K562 (cell line): ENCODE results near the gene C19orf85. TPM values are rescaled to one million over a fixed set of nuclear protein-coding genes. Genes with fewer than 3 reads are reported as not detected.

Source experiments
- BCOR ChIP-seq: fragments of 450-650 bp; IDR thresholded peaks from 2 replicates; pipeline ENCODE4 v1.6.1; 2016
- CBX3 ChIP-seq, 2 experiments: IDR thresholded peaks; 1 replicate in 1 of 2; 2 replicates in 1 of 2; pipeline ENCODE4 v1.6.1; 2012; ENCODE audit warnings: inconsistent platforms in 2 of 2, low read length in 2 of 2, borderline replicate concordance in 1 of 2, control low read depth in 1 of 2
- FOXA3 ChIP-seq, 2 experiments: fragments of 450-650 bp in 1 of 2; sonication (generic) in 1 of 2; formaldehyde crosslinking; IDR thresholded peaks in 1 of 2; conservative IDR thresholded peaks in 1 of 2; 2 replicates each; pipeline versions ENCODE4 v1.4.0 to v1.8.0; 2020 to 2022; ENCODE audit warnings: mild to moderate bottlenecking in 2 of 2, missing genetic modification reagents in 1 of 2
- GATA2 ChIP-seq: sonication (generic); formaldehyde crosslinking; IDR thresholded peaks from 2 replicates; pipeline ENCODE4 v1.4.0; 2020; ENCODE audit warnings: mild to moderate bottlenecking, missing genetic modification reagents
- HDGF ChIP-seq: fragments of 450-650 bp; IDR thresholded peaks from 2 replicates; pipeline ENCODE4 v1.6.1; 2016
- HMG20A ChIP-seq: fragments of 450-650 bp; formaldehyde crosslinking; conservative IDR thresholded peaks from 2 replicates; pipeline ENCODE4 v1.4.0; 2020; ENCODE audit warnings: mild to moderate bottlenecking, mixed read lengths
- L3MBTL2 ChIP-seq: fragments of 450-650 bp; IDR thresholded peaks from 2 replicates; pipeline ENCODE4 v1.6.1; 2016; ENCODE audit warnings: mild to moderate bottlenecking, moderate library complexity
- MGA ChIP-seq: fragments of 450-650 bp; IDR thresholded peaks from 2 replicates; pipeline ENCODE4 v1.6.1; 2016; ENCODE audit warnings: mild to moderate bottlenecking, moderate library complexity
- ZNF3 ChIP-seq: fragments of 250-450 bp; sonication (Bioruptor Pico); IDR thresholded peaks from 2 replicates; pipeline ENCODE4 v1.5.0; 2021; ENCODE audit warnings: mild to moderate bottlenecking, moderate library complexity
- ZNF584 ChIP-seq: fragments of 200-800 bp; sonication (Bioruptor generic); IDR thresholded peaks from 2 replicates; pipeline ENCODE4 v1.6.1; 2016; ENCODE audit warnings: low read depth, mild to moderate bottlenecking, missing genetic modification characterization, missing compliant biosample characterization
- ZNF766 ChIP-seq: fragments of 200-800 bp; sonication (Bioruptor generic); conservative IDR thresholded peaks from 2 replicates; pipeline ENCODE4 v1.6.1; 2016; ENCODE audit warnings: missing genetic modification characterization, missing compliant biosample characterization
- polyA plus RNA-seq, 8 experiments: library from polyadenylated mRNA; depleted of rRNA in 4 of 8; stranded (reverse) in 5 of 8; unstranded in 3 of 8; fragments of >200 nt; fragmentation: Nextera tagmentation in 2 of 8; fragmentation: Illumina TruSeq in 1 of 8; extraction: Ambion mirVana in 2 of 8; extraction: Trizol in 1 of 8; gene quantifications; 2 replicates each; pipeline versions ENCODE4 v1.2.1 to v1.2.3, GENCODE V29; 2011 to 2014; ENCODE audit warnings: inconsistent platforms in 1 of 8, missing spikeins in 1 of 8
- total RNA-seq, 7 experiments: library from RNA; depleted of rRNA in 6 of 7; stranded (reverse); fragments of >200 nt in 6 of 7; fragmentation: Illumina TruSeq in 2 of 7; extraction: Trizol in 2 of 7; gene quantifications; 2 replicates each; pipeline versions ENCODE4 v1.2.1 to v1.2.3, GENCODE V29; 2011 to 2021; ENCODE audit warnings: low replicate concordance in 1 of 7
- TF ChIP-seq, protein P1 (sequence below): fragments of 450-650 bp; IDR thresholded peaks from 2 replicates; pipeline ENCODE4 v1.6.1; 2017; ENCODE audit warnings: mild to moderate bottlenecking, moderate library complexity
- TF ChIP-seq, protein P2 (sequence below): fragments of 450-650 bp; IDR thresholded peaks from 2 replicates; pipeline ENCODE4 v1.6.1; 2017; ENCODE audit warnings: antibody characterized with exemption

C19orf85 gene
- total and polyA plus RNA-seq, 9 of the 15 experiments (the other 6 are each of a cell fraction or from before 2014, with no cell fraction given), result not detected

GRCh38 chr19:55461974-55462626 is 2.5 kb downstream of the C19orf85 start (continued):
- TF ChIP-seq MGA (peak; percentile 61), GATA2 (CRISPR knock-in tag) (no peak), ZNF584 (no peak), HMG20A (CRISPR knock-in tag) (0 out of 2 replicates have a peak, but pooled peaks have one; percentile 16), ZNF766 (CRISPR knock-in tag) (0 out of 2 replicates have a peak, but pooled peaks have one; percentile 40), CBX3 (IDR thresholded peaks at IDR 0.05; ENCODE audit: borderline replicate concordance in 1 of 2, low read length in 2 of 2) (peak in 1 of 2 experiments; percentile 28; a peak in 1 of 3 replicates), HDGF (0 out of 2 replicates have a peak, but pooled peaks have one; percentile 33), ZNF3 (CRISPR knock-in tag) (no peak), BCOR (peak; percentile 81; the same call in 1 of the 2 replicates), L3MBTL2 (peak; percentile 28; the same call in 1 of the 2 replicates), FOXA3 (CRISPR knock-in tag; conservative IDR thresholded peaks at IDR 0.05 in 1 of 2, IDR thresholded peaks at IDR 0.05 in 1 of 2) (peak in 1 of 2 experiments; percentile 41; a peak in 1 of 4 replicates)
- TF ChIP-seq, protein P1, sequence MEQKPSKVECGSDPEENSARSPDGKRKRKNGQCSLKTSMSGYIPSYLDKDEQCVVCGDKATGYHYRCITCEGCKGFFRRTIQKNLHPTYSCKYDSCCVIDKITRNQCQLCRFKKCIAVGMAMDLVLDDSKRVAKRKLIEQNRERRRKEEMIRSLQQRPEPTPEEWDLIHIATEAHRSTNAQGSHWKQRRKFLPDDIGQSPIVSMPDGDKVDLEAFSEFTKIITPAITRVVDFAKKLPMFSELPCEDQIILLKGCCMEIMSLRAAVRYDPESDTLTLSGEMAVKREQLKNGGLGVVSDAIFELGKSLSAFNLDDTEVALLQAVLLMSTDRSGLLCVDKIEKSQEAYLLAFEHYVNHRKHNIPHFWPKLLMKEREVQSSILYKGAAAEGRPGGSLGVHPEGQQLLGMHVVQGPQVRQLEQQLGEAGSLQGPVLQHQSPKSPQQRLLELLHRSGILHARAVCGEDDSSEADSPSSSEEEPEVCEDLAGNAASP, result no peak
- TF ChIP-seq, protein P2, sequence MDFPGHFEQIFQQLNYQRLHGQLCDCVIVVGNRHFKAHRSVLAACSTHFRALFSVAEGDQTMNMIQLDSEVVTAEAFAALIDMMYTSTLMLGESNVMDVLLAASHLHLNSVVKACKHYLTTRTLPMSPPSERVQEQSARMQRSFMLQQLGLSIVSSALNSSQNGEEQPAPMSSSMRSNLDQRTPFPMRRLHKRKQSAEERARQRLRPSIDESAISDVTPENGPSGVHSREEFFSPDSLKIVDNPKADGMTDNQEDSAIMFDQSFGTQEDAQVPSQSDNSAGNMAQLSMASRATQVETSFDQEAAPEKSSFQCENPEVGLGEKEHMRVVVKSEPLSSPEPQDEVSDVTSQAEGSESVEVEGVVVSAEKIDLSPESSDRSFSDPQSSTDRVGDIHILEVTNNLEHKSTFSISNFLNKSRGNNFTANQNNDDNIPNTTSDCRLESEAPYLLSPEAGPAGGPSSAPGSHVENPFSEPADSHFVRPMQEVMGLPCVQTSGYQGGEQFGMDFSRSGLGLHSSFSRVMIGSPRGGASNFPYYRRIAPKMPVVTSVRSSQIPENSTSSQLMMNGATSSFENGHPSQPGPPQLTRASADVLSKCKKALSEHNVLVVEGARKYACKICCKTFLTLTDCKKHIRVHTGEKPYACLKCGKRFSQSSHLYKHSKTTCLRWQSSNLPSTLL, result no peak
